HL-60 (cell line): Measurements from ENCODE around the gene RNF222.

ENCODE experiments used
- DNase-seq, 2 experiments: peaks; one replicate each; pipeline ENCODE4 v3.0.0-alpha.2; 2010 to 2020; ENCODE audit warnings: low read depth in 1 of 2, low spot score in 1 of 2
- H3K27ac ChIP-seq: fragments of 250-450 bp; sonication (Bioruptor Pico); replicated peaks from 2 replicates; pipeline ENCODE4 v1.5.1; 2020; ENCODE audit warnings: mild to moderate bottlenecking, moderate library complexity
- H3K27me3 ChIP-seq: fragments of 250-450 bp; sonication (Bioruptor Pico); 2 replicates; pipeline ENCODE4 v1.5.1; 2021; ENCODE audit warnings: mild to moderate bottlenecking, moderate library complexity; ENCODE audit not compliant: insufficient read depth, poor library complexity, severe bottlenecking
- H3K4me3 ChIP-seq: replicated peaks from 2 replicates; pipeline ENCODE4 v1.5.1; 2011; ENCODE audit warnings: mild to moderate bottlenecking, control low read depth, low read length; ENCODE audit not compliant: insufficient read depth
- GABPA ChIP-seq: IDR thresholded peaks from 2 replicates; pipeline ENCODE4 v1.6.1; 2012; ENCODE audit warnings: low read depth
- POLR2AphosphoS5 ChIP-seq: IDR thresholded peaks from 2 replicates; pipeline ENCODE4 v1.6.1; 2012; ENCODE audit warnings: low read depth
- SPI1 ChIP-seq: IDR thresholded peaks from 2 replicates; pipeline ENCODE4 v1.6.1; 2012; ENCODE audit warnings: low read depth, mild to moderate bottlenecking, borderline replicate concordance
- TF ChIP-seq, protein P1 (sequence below): IDR thresholded peaks from 2 replicates; pipeline ENCODE4 v1.6.1; 2012; ENCODE audit warnings: low read depth; ENCODE audit not compliant: insufficient replicate concordance
- TF ChIP-seq, protein P2 (sequence below): IDR thresholded peaks from one replicate; pipeline ENCODE4 v1.5.1; 2011; ENCODE audit warnings: low read length, control low read depth, inconsistent platforms; ENCODE audit not compliant: insufficient read depth

Gene RNF222

DNA sequence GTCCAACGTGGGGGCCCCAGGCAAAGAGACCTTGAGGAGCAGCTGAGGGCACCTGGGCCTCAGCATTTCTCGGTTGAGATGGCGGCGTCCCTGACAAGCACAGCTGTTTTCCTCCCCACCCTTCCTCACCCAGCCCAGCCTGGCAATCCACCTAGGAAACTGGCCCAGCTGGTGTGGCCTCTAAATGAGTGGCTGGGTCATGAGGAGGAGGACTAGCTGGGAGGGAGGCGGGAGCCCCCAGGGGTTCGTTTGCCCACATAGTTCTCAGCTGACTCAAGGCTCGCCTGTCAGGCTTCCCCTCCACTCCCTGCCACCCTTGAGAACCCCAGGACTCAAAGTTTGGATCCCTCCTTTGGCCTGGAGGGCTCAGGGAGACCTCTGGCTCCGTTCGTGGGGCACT lies 5.9 kb downstream of the RNF222 start:
- no peak for DNase-seq
- no peak overlapping the region for H3K27ac ChIP-seq
- TF ChIP-seq POLR2AphosphoS5 (no peak), GABPA (no peak), SPI1 (no peak)

DNA sequence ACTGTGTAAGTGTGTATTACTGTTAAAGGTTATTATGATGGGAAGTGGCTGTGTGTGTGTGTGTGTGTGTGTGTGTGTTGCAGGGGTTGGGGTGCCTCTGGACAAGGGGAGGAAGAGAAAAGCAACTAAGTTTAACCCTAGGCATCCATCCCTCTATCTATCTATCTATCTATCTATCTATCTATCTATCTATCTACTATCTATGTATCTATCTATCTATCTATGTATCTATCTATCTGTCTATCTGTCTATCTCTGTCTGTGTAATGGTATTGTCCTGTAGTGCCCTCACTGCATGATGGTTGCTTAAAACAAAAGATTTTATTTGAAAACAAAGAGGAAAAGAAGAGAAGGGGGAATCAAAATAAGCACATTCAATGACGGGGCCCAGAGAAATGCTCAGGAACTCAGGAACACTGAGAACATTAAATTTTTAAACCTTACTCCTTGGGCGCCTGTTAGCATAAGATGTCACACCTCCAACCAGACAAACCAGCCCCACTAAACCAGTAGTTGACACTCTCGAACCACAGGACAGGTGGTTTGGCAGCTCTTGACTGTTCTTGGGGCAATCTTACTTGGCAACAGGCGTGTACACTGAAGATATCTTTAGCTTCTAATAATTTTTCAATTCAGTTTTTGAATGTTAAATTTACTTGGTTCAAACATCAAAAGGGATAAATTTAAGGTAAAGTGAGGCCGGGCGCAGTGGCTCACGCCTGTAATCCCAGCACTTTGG lies 9.5 kb downstream of the RNF222 start:
- DNase-seq: no peak

More for the DNA sequence above, 5.9 kb downstream of the RNF222 start:
- Histone ChIP-seq H3K4me3 (no peak overlapping the region), H3K27me3 (no peaks in the 10 kb centered on the region)

DNA sequence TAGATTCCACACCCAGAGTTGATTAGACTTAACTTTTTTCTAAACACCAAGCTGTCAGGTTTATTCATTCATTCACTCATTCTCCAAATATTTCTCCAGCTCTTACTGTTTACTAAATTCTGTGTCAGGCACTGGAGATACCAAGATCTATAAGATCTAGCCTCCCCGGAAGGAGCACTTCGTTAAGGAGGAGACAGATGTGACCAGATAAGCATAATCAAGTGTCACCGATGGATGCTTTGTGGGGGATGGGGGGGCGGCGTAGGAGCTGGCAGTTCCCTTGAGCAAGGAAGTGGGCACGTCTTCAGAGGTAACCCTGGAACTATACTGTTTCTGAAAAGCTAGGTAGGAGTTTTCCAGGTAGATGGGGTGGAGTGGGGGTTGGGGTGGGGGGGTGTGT lies 10.8 kb downstream of the RNF222 start:
- H3K27me3 ChIP-seq: no peaks in the 10 kb centered on the region
- no peak overlapping the region for H3K27ac ChIP-seq
- TF ChIP-seq SPI1 (no peak), GABPA (no peak), POLR2AphosphoS5 (no peak)
- TF ChIP-seq, protein P1, sequence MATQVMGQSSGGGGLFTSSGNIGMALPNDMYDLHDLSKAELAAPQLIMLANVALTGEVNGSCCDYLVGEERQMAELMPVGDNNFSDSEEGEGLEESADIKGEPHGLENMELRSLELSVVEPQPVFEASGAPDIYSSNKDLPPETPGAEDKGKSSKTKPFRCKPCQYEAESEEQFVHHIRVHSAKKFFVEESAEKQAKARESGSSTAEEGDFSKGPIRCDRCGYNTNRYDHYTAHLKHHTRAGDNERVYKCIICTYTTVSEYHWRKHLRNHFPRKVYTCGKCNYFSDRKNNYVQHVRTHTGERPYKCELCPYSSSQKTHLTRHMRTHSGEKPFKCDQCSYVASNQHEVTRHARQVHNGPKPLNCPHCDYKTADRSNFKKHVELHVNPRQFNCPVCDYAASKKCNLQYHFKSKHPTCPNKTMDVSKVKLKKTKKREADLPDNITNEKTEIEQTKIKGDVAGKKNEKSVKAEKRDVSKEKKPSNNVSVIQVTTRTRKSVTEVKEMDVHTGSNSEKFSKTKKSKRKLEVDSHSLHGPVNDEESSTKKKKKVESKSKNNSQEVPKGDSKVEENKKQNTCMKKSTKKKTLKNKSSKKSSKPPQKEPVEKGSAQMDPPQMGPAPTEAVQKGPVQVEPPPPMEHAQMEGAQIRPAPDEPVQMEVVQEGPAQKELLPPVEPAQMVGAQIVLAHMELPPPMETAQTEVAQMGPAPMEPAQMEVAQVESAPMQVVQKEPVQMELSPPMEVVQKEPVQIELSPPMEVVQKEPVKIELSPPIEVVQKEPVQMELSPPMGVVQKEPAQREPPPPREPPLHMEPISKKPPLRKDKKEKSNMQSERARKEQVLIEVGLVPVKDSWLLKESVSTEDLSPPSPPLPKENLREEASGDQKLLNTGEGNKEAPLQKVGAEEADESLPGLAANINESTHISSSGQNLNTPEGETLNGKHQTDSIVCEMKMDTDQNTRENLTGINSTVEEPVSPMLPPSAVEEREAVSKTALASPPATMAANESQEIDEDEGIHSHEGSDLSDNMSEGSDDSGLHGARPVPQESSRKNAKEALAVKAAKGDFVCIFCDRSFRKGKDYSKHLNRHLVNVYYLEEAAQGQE: no peak
- TF ChIP-seq, protein P2, sequence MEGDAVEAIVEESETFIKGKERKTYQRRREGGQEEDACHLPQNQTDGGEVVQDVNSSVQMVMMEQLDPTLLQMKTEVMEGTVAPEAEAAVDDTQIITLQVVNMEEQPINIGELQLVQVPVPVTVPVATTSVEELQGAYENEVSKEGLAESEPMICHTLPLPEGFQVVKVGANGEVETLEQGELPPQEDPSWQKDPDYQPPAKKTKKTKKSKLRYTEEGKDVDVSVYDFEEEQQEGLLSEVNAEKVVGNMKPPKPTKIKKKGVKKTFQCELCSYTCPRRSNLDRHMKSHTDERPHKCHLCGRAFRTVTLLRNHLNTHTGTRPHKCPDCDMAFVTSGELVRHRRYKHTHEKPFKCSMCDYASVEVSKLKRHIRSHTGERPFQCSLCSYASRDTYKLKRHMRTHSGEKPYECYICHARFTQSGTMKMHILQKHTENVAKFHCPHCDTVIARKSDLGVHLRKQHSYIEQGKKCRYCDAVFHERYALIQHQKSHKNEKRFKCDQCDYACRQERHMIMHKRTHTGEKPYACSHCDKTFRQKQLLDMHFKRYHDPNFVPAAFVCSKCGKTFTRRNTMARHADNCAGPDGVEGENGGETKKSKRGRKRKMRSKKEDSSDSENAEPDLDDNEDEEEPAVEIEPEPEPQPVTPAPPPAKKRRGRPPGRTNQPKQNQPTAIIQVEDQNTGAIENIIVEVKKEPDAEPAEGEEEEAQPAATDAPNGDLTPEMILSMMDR: no peak
- no peak for DNase-seq
- no peak overlapping the region for H3K4me3 ChIP-seq

More for the DNA sequence above, 9.5 kb downstream of the RNF222 start:
- H3K27ac ChIP-seq: no peak overlapping the region
- TF ChIP-seq GABPA (no peak), POLR2AphosphoS5 (no peak), SPI1 (no peak)
- TF ChIP-seq, protein P1: no peak
- TF ChIP-seq, protein P2: no peak
- no peaks in the 10 kb centered on the region for H3K27me3 ChIP-seq
- H3K4me3 ChIP-seq: no peak overlapping the region

DNA sequence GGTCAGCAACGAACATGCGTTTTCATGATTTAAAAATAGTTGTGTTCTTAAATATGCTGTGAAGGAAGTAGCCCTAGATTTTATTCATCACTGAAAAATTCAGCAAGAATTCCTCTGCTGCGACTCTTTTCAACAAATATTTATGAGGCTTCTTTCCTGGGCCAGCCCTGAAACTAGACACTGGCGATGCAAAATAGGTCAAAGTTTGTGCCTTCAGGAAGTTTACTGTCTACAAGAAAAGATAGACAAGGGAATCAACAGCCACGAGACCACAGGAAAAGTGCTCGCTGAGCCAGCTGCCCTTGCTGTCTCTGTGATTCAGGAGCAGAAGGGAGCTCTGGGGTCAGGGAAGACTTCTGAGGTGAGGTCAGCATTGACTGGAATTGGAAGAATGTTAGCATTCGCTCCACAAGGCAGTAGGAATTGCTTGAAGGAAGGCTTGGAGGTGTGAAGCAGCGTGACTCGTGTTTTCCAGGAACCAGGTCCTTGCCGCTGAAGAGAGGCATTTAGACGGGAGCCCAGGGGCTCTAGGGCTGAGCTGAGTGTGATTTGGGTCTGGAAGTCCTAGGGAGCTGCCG lies 12.7 kb downstream of the RNF222 start:
- no peak overlapping the region for H3K27ac ChIP-seq
- no peak overlapping the region for H3K4me3 ChIP-seq
- H3K27me3 ChIP-seq: no peaks in the 10 kb centered on the region
- no peak for DNase-seq
- TF ChIP-seq, protein P1: no peak
- TF ChIP-seq POLR2AphosphoS5: no peak
- TF ChIP-seq, protein P2: no peak
- no peak for TF ChIP-seq GABPA
- TF ChIP-seq SPI1: no peak
